Fibroblast of lung (primary cell): ENCODE data around the gene NDUFB7.

Experiments used
- EZH2 ChIP-seq: IDR thresholded peaks from 2 replicates; pipeline ENCODE4 v1.5.1; 2012; ENCODE audit warnings: low read length, control low read depth, mild to moderate bottlenecking; ENCODE audit errors: missing control alignments
- TF ChIP-seq, protein P1 (sequence below), 2 donors: IDR thresholded peaks in 1 of 2; conservative IDR thresholded peaks in 1 of 2; 1 replicate in 1 of 2; 2 replicates in 1 of 2; pipeline ENCODE4 v1.5.1; 2011 to 2012; ENCODE audit warnings: low read length in 2 of 2, control low read depth in 1 of 2, inconsistent platforms in 1 of 2, low read depth in 1 of 2, mild to moderate bottlenecking in 1 of 2

- TF ChIP-seq, protein P1, sequence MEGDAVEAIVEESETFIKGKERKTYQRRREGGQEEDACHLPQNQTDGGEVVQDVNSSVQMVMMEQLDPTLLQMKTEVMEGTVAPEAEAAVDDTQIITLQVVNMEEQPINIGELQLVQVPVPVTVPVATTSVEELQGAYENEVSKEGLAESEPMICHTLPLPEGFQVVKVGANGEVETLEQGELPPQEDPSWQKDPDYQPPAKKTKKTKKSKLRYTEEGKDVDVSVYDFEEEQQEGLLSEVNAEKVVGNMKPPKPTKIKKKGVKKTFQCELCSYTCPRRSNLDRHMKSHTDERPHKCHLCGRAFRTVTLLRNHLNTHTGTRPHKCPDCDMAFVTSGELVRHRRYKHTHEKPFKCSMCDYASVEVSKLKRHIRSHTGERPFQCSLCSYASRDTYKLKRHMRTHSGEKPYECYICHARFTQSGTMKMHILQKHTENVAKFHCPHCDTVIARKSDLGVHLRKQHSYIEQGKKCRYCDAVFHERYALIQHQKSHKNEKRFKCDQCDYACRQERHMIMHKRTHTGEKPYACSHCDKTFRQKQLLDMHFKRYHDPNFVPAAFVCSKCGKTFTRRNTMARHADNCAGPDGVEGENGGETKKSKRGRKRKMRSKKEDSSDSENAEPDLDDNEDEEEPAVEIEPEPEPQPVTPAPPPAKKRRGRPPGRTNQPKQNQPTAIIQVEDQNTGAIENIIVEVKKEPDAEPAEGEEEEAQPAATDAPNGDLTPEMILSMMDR (conservative IDR thresholded peaks at IDR 0.05 in 1 of 2, IDR thresholded peaks at IDR 0.05 in 1 of 2; ENCODE audit: low read depth in 1 of 2, low read length in 2 of 2), result no peak
- TF ChIP-seq EZH2, result no peak
Observed at GRCh38 chr19:14529254-14530004, 42.4 kb downstream of the NDUFB7 start, which contains the start of gene TECR.
